Urinary bladder (tissue), 2 donors: ENCODE results near the gene TEX54. TPM values are rescaled to one million over a fixed set of nuclear protein-coding genes. Genes with fewer than 3 reads are reported as not detected.

Source experiments
- polyA plus RNA-seq: library from polyadenylated mRNA; stranded (reverse); fragments of 200-250 nt; gene quantifications from one replicate; pipeline ENCODE4 v1.2.3, GENCODE V29; 2013
- small RNA-seq: library from RNA; depleted of rRNA; stranded (forward); fragments of <200 nt; gene quantifications from one replicate; pipeline ENCODE3, GENCODE V24; 2014
- total RNA-seq: library from RNA; depleted of rRNA; stranded (reverse); fragments of >200 nt; gene quantifications from one replicate; pipeline ENCODE4 v1.2.3, GENCODE V29; 2014
- donor health status: healthy.

TEX54 gene
- total and polyA plus RNA-seq, 2 donors = not detected

Small RNA genes lying within 50 kb of the gene (small RNA-seq; reads per million reads assigned to genes)
- gene MIR6514 (0.38 reads per million, percentile 29 among the genes with 10 or more reads in this experiment), gene RF00099 (not detected), gene RNU6-118P (not detected), gene SNORD22 (not detected), gene SNORD26 (not detected), gene SNORD27 (not detected), gene SNORD28 (not detected), gene SNORD30 (560 reads per million, percentile 98 among the genes with 10 or more reads in this experiment)

Other genes with a start within 250 kb of the TEX54 start
- 5.1 TPM for gene TUT1, start 241.3 kb downstream of the TEX54 start, total RNA-seq
- gene TUT1, start 241.3 kb downstream of the TEX54 start, polyA plus RNA-seq = 14.3 TPM
- gene MTA2, start 231.0 kb downstream of the TEX54 start, total RNA-seq = 75.2 TPM
- 52.8 TPM for gene MTA2, start 231.0 kb downstream of the TEX54 start, polyA plus RNA-seq
- 12.9 TPM for gene EML3, start 220.1 kb downstream of the TEX54 start, total RNA-seq
- gene EML3, start 220.1 kb downstream of the TEX54 start, polyA plus RNA-seq = 47.7 TPM
- gene ROM1, start 219.6 kb downstream of the TEX54 start, total RNA-seq = 1.3 TPM
- 18.9 TPM for gene ROM1, start 219.6 kb downstream of the TEX54 start, polyA plus RNA-seq
- gene B3GAT3, start 210.9 kb downstream of the TEX54 start, total RNA-seq = 9.7 TPM
- gene B3GAT3, start 210.9 kb downstream of the TEX54 start, polyA plus RNA-seq = 37.7 TPM
- gene GANAB, start 186.2 kb downstream of the TEX54 start, total RNA-seq = 93.9 TPM
- gene GANAB, start 186.2 kb downstream of the TEX54 start, polyA plus RNA-seq = 152 TPM
- 7.9 TPM for gene INTS5, start 179.5 kb downstream of the TEX54 start, total RNA-seq
- 16.6 TPM for gene INTS5, start 179.5 kb downstream of the TEX54 start, polyA plus RNA-seq
- 10.9 TPM for gene C11orf98, start 167.6 kb downstream of the TEX54 start, total RNA-seq
- gene C11orf98, start 167.6 kb downstream of the TEX54 start, polyA plus RNA-seq = 72.1 TPM
- gene CSKMT, start 167.5 kb downstream of the TEX54 start, total RNA-seq = 5.0 TPM
- gene CSKMT, start 167.5 kb downstream of the TEX54 start, polyA plus RNA-seq = 9.5 TPM
- 3.4 TPM for gene UQCC3, start 161.2 kb downstream of the TEX54 start, total RNA-seq
- gene UQCC3, start 161.2 kb downstream of the TEX54 start, polyA plus RNA-seq = 13.3 TPM
- gene LBHD1, start 160.6 kb downstream of the TEX54 start, total RNA-seq = 3.1 TPM
- gene LBHD1, start 160.6 kb downstream of the TEX54 start, polyA plus RNA-seq = 2.8 TPM
- 34.5 TPM for gene UBXN1, start 153.8 kb downstream of the TEX54 start, total RNA-seq
- gene UBXN1, start 153.8 kb downstream of the TEX54 start, polyA plus RNA-seq = 206 TPM
- gene LRRN4CL, start 143.3 kb downstream of the TEX54 start, total RNA-seq = 10.9 TPM
- 16.7 TPM for gene LRRN4CL, start 143.3 kb downstream of the TEX54 start, polyA plus RNA-seq
- 25.6 TPM for gene BSCL2, start 125.4 kb downstream of the TEX54 start, total RNA-seq
- gene BSCL2, start 125.4 kb downstream of the TEX54 start, polyA plus RNA-seq = 52.6 TPM
- gene GNG3, start 125.2 kb downstream of the TEX54 start, total RNA-seq = 0.37 TPM
- 0.96 TPM for gene GNG3, start 125.2 kb downstream of the TEX54 start, polyA plus RNA-seq
- gene HNRNPUL2, start 105.4 kb downstream of the TEX54 start, total RNA-seq = 25.9 TPM
- gene HNRNPUL2, start 105.4 kb downstream of the TEX54 start, polyA plus RNA-seq = 50.4 TPM
- 35.6 TPM for gene TTC9C, start 104.4 kb downstream of the TEX54 start, total RNA-seq
- gene TTC9C, start 104.4 kb downstream of the TEX54 start, polyA plus RNA-seq = 27.3 TPM
- gene ZBTB3, start 78.7 kb downstream of the TEX54 start, total RNA-seq = 10.5 TPM
- gene ZBTB3, start 78.7 kb downstream of the TEX54 start, polyA plus RNA-seq = 3.2 TPM
- 46.4 TPM for gene POLR2G, start 71.3 kb downstream of the TEX54 start, total RNA-seq
- gene POLR2G, start 71.3 kb downstream of the TEX54 start, polyA plus RNA-seq = 107 TPM
- gene TAF6L, start 61.4 kb downstream of the TEX54 start, total RNA-seq = 8.5 TPM
- 21.9 TPM for gene TAF6L, start 61.4 kb downstream of the TEX54 start, polyA plus RNA-seq
- 26.2 TPM for gene TMEM179B, start 45.4 kb downstream of the TEX54 start, total RNA-seq
- 64.1 TPM for gene TMEM179B, start 45.4 kb downstream of the TEX54 start, polyA plus RNA-seq
- gene TMEM223, start 40.8 kb downstream of the TEX54 start, total RNA-seq = 16.7 TPM
- gene TMEM223, start 40.8 kb downstream of the TEX54 start, polyA plus RNA-seq = 21.3 TPM
- 32.4 TPM for gene NXF1, start 27.4 kb downstream of the TEX54 start, total RNA-seq
- gene NXF1, start 27.4 kb downstream of the TEX54 start, polyA plus RNA-seq = 103 TPM
- gene STX5, start 790 bp downstream of the TEX54 start, total RNA-seq = 30.0 TPM
- 32.0 TPM for gene STX5, start 790 bp downstream of the TEX54 start, polyA plus RNA-seq
- gene WDR74, start 6.7 kb upstream of the TEX54 start, total RNA-seq = 31.1 TPM
- 47.1 TPM for gene WDR74, start 6.7 kb upstream of the TEX54 start, polyA plus RNA-seq
- 45.0 TPM for gene SLC3A2, start 48.1 kb upstream of the TEX54 start, total RNA-seq
- 126 TPM for gene SLC3A2, start 48.1 kb upstream of the TEX54 start, polyA plus RNA-seq
- 0.53 TPM for gene CHRM1, start 88.5 kb upstream of the TEX54 start, total RNA-seq
- gene CHRM1, start 88.5 kb upstream of the TEX54 start, polyA plus RNA-seq = 0.46 TPM
- gene SLC22A6, start 152.1 kb upstream of the TEX54 start, total RNA-seq = not detected
- not detected for gene SLC22A6, start 152.1 kb upstream of the TEX54 start, polyA plus RNA-seq
- not detected for gene SLC22A8, start 183.0 kb upstream of the TEX54 start, total RNA-seq
- gene SLC22A8, start 183.0 kb upstream of the TEX54 start, polyA plus RNA-seq = not detected